ENCODE measurements around the gene COQ8A. TPM values are rescaled to one million over a fixed set of nuclear protein-coding genes. Genes with fewer than 3 reads are reported as not detected.

The COQ8A gene
- total RNA-seq = 7.3 and 13.5 TPM in 2 replicates

DNA sequence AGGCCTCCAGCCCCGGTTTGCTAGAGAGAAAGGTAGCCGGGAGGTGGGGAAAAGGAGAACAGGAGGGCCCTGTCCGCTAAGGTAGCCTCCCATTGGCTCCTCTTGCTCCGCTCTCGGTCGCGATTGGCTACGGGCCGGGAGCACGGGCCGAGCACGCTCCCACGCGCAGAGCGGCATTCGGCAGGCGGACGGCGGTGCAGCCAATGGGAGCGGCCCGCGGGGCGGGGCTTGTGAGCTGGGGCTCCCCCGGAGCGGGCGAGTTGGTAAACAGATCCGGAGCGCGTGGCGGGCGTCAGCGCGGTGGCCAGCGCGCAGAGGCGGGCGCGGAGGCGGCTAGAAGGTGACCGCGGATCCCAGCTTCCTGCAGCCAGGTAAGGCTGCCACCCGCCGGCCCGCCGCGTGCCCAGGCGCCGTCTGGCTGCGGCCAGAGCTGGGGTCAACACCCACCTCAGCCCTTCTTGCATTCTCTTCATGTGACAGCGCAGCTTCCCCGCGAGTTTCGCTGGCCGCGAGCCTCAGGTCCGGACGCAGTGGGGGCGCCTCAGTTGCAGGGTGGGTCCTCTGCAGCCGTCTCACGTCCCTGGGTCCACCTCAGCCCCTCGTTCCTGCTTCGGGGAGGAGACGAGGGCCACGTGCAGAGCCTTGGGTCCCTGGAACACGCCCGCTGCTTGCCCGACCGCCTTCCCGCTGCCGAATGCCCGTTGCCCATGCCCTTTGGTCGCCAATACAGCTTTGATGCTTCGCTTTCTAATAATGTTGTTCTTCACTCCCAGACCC is at the start of gene COQ8A:
TSS of gene COQ8A (plus strand) at position 266 of the 777 bp plus-strand sequence. CDS start 21,092 bp downstream, outside the sequence.
- DNase-seq (ENCODE audit: low read depth, low spot score) = peak; percentile 98

DNA sequence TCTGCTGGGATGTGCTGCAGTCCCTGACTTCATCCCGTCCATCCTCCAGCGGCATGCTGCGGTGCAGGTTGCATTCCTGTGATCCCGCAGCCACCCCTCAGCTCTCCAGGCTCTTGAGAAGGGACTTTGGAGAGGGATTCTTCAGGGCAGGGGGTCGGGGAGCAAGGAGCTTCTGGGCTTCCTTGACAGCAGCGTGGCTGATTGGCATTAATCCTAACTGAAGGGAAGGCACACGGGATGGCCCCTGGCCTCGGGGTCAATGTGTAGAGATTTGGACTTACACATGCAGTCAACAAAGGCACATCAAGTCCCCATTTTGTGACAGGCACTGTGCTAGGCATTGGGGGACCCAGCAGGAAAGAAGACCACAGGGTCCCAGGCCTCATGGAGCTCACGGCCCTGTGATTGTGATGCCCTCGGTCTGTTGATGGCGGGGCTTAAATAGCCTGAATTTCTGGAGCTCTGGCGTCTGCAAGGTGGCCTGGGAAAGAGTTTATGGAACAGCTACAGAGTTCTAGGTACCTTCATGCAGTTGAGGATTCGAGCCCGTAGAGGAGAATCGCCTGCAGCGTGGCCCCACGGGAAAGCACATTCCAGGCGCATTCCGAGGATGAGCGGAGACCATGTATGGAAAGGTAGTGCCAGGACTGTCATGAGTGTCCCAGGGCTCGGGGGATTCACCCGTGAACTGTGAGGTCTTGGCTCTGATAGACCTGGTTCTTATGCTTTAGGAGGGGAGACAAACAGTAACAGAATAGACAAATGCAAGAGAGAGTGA is 49.6 kb upstream of the COQ8A start:
- DNase-seq (ENCODE audit: low read depth, low spot score) = no peak

DNA sequence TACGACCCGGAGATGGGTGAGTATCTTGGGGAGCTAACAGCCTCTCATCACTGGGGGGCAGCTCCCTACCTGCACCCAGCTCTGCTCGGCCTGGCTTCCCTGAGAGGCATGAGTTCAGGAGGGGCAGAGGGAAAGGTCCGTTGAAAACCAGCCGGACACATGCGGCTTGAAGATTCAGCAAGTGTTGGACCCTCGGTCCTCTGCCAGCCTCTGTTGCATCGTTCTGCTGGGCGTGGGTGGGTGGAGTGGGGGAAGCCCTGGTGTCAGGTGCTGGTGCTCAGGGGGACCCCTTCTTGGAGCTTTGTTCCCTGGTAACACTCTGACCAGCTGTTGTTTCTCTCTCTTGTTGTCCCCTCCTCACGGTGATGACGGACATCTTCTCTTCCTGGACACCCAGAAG is 48.7 kb upstream of the COQ8A start:
- DNase-seq (ENCODE audit: low read depth, low spot score) = no peak

DNA sequence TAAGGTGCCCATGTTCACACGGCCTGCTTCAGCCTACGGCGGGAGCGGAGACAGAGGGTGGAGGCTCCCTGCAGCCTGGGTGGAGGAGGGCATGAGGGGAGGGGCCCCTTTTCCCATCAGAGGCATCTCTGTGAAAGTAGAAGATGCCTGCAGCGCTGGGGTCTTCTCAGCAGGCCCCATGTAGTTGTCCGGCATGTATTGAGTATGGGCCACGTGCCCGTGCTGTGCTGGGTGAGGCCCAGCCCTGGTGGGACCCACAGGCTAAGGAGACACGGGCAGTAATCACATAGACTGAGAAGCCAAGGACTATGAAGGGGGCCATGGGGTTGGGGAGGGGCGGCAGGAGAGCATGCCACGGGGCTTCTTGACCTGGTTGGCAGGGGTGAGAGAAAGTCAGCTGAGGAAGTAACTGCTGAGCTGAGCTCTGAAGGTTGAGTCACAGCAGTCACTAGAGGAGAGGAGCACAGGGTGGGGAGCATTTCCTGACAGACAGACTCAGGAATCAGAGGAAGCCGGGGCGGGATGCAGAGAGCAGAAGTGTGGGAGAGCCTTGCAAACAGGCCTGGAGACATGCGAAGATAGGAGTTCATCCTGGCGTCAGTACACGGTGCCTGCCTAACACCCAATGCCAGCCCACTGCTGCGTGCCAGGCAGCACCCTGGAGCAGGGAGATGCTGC is 48.1 kb upstream of the COQ8A start:
- DNase-seq (ENCODE audit: low read depth, low spot score) = no peak

DNA sequence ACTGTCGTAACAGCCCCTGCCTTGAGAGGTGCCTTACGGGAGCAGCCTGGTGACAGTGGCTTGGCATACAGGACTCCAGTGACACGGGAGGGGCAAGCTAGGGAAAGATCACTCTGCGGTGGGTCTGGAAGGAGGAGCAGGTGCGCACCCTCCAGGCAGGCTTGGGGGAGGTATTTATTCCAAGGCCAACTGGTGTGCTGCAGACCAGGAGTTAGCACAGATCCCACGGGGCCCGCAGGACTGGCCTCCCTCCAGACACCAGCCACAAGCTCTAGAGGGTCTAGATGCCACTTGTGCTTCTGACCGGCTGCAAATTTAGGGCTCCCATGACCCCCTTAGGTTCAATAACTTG is 47.6 kb upstream of the COQ8A start:
- no peak for DNase-seq (ENCODE audit: low read depth, low spot score)

DNA sequence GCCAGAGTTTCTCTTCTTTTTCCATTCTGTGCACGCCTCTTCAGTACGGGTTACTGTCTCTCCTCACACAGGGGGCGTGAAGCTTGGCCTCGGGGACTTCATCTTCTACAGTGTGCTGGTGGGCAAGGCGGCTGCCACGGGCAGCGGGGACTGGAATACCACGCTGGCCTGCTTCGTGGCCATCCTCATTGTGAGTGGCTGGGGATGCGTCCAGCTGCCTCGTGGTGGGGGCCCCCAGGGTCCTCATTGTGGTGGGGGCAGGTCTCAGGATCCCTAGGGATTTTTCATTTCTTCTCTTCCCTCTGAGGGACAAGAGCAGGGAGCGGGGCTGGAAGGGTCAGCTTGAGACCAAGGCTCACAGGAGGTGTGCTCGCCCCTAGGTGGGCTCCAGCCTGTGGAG is 46.2 kb upstream of the COQ8A start:
- no peak for DNase-seq (ENCODE audit: low read depth, low spot score)

DNA sequence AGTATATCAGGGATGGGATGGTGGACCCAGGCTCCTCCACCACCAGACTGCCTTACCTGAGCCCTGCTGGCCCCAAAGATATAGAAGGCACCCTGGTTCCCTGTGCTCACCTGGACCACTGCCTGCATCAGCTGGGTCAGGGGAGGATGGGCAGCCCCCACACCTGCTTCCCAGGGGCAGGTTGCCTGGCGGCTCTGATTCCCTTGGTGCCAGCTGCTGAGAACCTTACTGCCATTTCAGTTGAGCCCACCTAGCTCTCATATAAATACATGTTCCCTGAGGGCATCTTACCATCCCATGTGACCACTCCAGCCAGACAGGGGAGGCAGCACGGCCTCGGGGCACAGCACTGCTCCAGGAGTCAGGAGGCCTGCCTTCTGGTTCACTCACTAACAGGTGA is 45.3 kb upstream of the COQ8A start:
- no peak for DNase-seq (ENCODE audit: low read depth, low spot score)

DNA sequence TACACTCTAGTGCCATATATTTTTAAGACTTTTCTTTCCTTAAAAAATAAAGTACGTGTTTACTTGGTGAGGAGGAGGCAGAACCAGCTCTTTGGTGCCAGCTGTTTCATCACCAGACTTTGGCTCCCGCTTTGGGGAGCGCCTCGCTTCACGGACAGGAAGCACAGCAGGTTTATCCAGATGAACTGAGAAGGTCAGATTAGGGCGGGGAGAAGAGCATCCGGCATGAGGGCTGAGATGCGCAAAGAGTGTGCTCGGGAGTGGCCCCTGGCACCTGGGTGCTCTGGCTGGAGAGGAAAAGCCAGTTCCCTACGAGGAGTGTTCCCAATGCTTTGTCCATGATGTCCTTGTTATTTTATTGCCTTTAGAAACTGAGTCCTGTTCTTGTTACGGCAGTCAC is 44.5 kb upstream of the COQ8A start:
- DNase-seq (ENCODE audit: low read depth, low spot score) = no peak

DNA sequence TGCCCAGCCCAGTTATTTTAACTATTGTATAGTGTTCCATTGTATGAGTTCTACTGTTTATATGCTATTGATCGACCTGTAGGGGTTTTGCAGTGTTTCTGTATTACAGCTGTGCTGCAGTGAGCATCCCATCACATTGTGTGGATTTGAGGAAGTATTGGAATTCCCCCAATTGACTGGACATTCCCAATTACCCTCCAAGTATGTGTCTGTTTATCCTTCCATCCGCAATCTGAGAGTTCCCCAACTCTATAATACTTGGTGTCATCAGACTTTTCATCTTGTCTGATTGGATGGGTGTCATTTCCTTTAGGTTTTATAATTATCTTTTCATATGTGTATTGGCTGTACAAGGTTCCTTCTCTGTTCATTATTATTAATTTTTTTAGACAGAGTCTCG is 41.8 kb upstream of the COQ8A start:
- DNase-seq (ENCODE audit: low read depth, low spot score) = no peak

DNA sequence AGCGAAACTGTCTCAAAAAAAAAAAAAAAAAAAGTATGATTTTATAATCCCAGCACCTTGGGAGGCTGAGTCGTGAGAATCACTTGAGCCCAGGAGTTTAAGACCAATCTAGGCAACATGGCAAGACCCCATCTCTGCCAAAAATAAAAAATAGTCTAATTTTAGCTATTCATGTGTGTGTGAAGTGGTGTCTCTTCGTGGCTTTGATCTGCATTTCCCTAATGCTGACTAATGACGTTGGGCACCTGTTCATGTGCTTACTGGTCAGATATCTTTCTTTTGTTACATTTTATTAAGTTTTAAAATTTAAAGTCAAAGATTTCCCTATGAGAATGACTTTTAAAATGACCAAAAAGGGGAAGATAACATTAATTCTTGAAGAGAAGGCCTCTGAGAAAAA is 38.7 kb upstream of the COQ8A start:
- DNase-seq (ENCODE audit: low read depth, low spot score) = no peak

DNA sequence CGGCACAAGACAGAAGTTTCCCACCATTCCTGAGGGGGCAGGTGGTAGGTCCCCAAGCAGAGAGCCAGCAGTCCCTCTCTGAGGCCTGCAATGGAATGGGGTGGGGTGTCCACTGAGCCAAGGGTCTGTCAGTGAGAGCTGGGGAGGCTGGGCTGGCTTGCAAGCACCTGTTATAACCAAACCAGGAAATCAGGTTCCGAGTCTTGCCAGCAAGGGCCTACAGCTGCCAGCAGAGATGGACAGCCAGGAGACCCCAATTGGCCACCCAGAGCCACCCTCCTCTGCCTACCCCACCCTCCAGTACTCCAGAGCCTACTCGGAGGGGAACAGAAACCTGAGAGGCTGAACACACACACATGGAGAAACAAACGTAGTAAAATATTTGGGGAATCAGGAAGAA is 37.5 kb upstream of the COQ8A start:
- DNase-seq (ENCODE audit: low read depth, low spot score) = no peak

DNA sequence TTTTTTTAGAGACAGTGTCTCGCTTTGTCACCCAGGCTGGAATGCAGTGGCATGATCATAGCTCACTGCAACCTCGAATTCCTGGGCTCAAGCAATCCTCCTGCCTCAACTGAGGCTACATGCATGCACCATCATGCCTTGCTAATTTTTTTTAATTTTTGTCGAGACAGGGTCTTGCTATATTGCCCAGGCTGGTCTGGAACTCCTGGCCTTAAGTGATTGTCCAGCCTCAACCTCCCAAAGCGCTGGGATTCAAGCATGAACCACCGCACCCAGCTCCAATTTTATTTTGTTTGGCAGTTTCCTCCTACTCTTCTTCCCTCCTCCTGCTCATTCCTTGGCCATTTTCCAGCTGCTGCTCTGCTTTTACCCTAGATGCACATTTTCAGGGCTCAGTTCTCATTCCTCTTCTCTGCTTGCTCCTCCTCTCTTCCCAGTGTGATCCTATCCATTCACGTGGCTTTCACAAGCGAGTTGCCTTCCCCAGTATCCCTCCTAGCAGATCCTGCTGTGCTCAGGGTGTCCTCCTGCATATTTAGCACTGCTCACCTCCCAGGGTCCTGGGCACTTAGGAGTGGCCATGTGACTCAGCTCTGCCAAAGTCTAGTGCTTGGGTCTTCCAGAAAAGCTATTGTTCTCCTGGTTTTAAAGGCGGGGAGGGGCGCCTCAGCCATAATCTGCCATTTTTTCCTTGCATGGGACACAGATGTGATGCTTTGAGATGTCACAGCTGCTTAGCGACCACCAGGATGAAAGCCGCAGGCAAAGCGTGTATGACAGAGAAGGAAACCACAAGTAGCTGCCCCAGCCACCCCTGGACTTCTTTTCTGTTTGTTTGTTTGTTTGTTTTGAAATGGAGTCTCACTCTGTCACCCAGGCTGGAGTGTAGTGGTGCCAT is 36.0 kb upstream of the COQ8A start:
- no peak for DNase-seq (ENCODE audit: low read depth, low spot score)

DNA sequence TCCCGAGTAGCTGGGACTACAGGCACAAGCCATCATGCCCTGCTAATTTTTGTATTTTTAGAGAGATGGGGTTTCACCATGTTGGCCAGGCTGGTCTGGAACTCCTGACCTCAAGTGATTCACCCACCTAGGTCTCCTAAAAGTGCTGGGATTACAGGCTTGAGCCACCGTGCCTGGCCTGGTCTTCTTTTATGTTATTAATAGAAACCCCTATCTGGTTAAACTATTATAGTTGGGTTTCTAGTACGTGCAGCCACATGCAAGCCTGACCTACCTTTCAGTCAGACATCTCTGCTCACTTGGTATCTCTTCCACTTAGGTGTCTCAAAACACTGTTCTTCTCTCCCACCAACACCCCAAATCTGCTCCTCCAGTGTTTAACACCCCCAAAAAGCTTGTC is 35.3 kb upstream of the COQ8A start:
- DNase-seq (ENCODE audit: low read depth, low spot score) = no peak

DNA sequence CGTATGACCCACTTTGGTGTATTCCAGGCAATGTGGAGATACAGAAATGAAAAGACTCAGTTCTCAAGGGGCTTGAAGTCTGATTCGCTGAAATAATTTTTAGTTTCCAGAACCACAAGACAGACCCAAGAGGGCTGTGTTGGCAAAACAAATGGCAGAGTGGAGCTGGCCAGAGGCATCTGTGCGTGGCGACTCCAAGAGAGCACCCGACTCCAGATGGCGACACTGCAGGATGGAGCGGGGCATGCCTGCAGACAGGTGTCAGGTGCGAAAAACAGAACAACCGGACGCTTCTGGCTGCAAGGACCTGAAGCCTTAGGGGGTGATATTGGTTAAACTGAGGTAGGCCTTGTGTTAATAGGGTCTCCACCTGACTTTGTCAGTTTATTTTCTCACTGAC is 31.7 kb upstream of the COQ8A start:
- no peak for DNase-seq (ENCODE audit: low read depth, low spot score)

DNA sequence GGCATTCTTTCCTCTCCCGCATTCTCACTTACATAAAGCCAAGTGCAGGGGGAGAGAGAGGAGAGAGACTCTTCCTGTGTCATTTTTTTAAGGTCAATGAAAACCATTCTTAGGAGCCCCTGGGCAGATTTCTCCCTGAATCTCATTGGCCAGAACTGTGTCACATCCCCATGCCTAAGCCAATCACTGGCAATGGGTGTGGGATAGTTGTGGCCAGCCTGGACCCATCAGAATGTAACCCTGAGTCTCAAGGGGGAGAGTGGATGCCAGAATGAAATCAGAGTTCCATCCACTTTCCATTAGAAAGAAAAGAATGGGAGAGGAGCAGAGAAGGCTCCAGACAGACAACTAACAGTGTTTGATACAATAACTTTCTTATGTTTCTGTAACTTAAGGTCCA is 31.2 kb upstream of the COQ8A start:
- DNase-seq (ENCODE audit: low read depth, low spot score) = no peak

DNA sequence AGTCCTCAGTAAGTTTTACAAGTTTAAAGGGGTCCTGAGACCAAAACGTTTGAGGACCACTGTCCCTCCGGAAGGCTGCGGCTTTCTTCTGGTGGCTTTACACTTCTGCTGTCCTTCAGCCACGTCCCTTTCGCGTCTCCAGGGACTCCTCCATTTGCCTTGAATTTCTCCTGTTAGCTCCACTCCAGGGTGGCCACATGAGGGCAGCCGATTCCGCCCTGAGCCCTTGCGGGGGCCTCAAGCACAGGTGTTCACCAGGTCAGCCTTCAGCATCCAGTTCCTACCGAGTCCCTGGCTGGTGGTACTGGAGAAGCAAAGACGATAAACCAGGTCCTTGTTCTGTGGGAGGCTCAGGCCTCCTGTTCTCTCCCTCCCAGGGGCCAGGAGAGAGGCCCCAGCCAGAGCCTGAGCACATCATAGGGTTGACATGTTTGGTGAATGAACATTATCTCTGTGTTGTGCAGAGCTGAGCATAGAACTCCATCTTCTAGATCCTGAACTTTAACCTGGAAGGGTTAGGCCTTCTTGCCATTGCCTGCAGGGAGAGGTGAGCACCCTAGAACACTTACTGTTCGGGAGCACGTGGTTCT is 27.4 kb upstream of the COQ8A start:
- DNase-seq (ENCODE audit: low read depth, low spot score) = no peak

DNA sequence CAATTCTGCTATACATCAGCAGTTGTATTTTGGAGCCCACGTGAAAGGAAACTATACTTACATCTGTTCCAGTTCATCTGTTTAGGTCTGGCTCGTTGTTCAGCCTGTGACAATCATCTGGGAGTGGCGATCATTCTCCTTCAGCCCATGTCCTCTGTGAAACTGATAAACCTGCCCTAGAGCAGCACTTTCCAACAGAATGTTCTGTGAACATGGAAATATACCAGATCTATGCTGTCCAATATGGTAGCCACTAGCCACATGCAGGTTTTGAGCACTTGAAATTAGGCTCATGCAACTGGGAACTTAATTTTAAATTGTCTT is 24.5 kb upstream of the COQ8A start:
- no peak for DNase-seq (ENCODE audit: low read depth, low spot score)

DNA sequence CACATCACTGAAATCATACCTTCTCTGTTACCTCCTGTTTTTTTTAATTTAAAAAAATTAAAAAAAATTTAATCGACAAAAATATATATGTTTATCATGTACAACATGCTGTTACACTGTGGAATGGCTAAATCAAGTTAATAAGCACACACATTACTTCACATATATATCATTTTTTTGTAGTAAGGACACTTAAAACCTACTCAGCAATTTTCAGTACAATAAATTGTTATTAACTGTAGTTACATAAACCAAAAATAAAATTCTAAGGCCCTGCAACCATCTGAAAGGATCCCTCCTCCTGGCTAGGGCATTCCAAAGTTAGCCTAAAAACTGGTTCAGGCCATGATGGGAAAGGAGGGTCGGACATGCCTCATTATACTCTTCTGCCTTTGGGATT is 23.6 kb upstream of the COQ8A start:
- no peak for DNase-seq (ENCODE audit: low read depth, low spot score)

DNA sequence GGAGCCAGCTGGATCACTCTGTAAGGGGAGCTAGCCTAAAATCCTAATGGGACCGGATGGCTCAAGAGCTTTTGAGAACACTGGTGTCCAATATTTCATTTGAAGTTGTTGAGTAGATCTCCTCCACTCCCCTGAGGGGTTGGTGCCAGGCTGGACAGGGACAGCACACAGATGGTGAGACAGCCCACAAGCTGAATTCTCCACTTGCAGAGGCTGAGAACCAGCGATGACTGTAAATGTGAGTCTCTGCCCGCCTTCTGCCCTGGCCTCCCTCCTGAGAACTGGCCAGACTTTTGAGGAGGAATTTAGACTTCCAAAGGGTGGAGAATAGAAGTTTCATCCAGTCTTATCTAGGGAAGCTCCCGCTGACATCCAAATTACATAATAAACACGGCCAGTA is 20.5 kb upstream of the COQ8A start:
- DNase-seq (ENCODE audit: low read depth, low spot score) = no peak

DNA sequence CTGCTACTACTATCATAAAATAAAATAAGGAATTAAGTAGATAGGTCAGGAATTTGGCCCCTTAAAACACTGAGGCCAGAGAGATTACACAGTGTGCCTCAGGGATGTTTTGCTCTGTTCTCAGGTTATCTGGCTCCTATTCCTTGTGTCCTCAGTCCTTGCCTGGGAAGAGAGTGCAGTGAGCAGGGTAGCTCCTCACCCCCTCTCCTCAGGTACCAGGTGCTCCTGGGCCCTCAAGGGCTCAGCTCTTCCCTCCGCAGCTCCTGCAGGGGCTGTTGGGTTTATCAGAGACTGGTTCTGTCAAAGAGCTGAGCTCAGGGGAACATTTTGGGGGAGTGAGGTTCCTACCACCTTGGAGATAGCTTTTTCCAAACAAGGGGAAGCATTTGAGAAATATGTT is 20.1 kb upstream of the COQ8A start:
- DNase-seq (ENCODE audit: low read depth, low spot score) = no peak

DNA sequence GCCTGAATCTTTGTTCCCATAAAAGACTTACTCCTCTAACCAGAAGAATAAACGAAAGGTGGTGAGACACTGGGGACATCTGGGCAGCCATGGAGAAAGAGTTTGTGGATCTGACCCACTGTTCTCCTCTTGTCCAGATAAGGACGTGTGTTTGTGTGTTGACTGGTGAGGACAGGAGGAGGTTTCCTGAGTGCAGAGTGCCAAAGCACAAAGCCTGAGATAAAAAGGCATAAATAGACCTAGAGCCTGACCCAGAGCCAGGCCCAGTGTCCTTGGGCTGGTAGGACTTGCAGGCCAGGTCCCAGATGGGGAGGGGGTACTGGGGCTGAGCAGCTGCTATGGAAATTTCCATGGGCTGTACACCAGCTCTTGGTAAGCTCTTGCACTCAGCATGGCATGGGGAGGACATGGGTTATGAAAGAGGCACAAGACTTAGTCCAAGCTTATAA is 19.6 kb upstream of the COQ8A start:
- DNase-seq (ENCODE audit: low read depth, low spot score) = no peak

Data from pulmonary artery endothelial cell (primary cell).